Globus pallidus (tissue), 1 donor: ENCODE results near the gene ATP11B.
"Not testable (repeated sequence)": the region's sequence is repeated elsewhere in the genome, so short reads cannot be mapped to it uniquely, and the experiment has no call there.

Experiments
- DNase-seq: peaks from one replicate; pipeline ENCODE4 v3.0.0-alpha.2; 2015; ENCODE audit warnings: low spot score

ATP11B gene

DNA sequence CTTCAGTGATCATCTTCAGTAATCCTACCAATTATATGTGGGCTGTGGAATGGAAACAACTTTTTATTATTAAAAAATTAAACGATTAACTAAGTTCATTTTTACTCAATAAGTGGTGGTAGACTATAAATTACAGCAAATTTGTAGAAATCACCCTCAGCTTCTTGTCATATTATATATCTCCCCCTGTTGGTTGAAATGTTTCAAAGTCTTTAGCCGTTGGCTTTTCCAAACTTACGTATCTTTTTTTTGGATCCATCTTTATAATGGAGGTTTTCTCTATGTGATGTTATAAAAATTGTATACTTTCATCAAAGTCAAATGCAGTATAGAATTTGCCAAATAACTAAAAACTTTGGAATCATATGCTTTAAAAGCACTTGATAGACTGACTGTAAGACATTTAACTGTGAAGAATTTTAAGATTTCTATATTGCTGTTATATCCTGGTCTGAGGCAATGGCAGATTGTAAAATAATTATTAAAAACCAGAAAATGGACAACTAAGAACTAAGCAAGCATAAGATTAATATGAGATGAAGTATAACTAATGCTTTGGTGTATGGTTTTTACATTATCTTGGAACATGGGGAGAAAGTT, 44.7 kb downstream of the ATP11B start:
- no peak for DNase-seq

DNA sequence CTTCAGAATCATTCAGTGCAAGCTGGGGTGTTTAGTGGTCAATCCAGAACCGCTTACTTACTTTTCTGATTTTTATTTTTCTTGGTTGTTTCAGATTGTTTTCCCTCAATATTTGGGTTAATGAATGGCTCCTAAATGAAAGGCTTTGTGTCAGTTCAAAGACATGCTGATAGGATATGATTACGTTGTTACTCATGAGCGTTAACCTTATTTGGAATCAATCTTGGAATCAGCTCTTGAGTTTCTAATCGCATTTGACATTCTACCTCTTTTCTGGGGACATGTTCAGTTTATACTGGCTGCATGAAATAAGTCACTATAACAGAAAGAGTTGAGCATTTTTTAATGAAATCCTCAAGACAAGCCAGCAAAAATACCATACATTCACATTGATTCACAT, 50.2 kb downstream of the ATP11B start:
- DNase-seq, result no peak

DNA sequence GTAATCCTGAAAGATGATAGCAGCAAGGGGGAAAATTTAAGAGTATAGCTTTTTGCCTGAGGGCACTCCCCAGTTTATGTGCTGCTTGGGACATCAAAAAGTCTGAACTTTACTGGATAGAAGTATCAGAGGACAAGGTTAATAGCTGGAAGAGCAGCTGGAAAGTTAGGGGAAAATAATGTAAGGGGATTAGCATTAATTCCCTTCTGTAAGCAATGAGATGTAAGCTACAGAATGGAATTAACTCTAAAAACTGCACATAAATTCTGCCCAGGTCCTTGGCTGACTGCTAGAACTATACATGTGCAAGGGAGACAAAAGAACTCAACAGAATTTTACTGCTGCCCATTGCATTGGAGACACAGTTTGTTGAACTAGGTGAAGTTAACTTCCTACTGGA, 55.6 kb downstream of the ATP11B start:
- DNase-seq, result no peak

DNA sequence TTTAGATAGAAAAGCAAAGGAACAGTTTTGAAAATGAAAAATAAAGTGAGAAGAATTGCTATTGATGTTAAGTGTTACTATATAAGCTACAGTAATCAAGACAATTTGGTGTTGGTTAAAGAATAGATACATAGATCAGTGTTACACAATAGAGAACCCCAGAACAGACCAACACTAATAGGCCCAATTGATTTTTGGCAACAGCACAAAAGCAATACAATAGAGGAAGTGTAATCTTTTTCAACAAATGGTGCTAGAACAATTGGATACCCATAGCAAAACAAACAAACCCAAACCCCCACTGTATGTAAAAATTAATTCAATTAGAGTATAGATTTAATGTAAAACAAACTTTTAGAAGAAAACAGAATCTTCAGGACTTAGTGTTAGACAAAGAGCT, 61.8 kb downstream of the ATP11B start:
- DNase-seq, result peak; percentile 67

DNA sequence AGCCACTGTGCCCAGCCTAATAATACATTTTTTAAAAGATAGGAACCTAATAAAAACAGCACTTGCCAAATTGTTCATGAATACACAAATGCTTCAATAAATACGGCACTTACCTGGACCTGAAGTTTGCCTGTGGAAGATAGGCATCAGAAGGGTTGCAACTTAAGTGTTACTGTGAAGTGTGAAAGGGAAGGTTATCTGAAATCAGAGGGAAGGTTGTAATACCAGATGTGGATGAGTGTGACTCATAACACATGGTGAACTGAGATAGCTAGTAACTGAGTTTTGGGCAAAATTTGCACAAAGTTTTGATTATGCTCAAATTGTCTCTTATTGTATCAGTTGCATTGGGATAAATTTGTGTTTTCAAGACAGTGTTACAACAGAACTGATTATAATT, 68.0 kb downstream of the ATP11B start:
- DNase-seq, result no peak

DNA sequence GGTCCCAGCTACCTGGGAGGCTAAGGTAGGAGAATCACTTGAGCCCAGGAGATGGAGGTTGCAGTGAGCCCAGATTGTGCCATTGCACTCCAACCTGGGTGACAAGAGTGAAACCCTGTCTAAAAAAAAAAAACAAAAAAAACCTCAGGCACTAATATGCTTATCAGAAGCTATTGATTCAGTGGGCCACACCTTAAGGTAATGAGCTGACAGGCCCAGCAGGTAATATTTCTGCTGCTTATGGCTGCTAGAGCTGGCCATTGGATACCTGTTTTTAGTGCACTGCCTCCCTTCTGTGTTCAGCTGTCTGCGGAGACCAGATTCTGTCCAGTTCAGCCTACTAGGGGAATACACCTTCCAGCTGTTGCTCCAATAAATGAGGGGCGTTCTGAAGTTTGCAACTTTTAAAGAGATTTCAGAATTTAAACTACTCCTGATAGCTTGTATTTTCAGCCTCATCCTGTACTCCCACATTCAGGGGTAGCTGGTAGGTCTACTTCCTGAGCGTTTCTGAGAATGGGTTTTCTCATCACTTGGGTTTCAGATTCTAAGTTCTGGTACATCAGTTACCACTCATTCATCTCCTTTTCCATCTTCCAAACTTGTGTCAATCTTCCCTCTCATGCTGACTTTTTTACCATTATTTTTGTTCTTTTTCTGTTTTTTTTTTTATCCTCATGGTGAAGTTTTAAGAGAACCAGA, 69.0 kb downstream of the ATP11B start:
- no peak for DNase-seq

DNA sequence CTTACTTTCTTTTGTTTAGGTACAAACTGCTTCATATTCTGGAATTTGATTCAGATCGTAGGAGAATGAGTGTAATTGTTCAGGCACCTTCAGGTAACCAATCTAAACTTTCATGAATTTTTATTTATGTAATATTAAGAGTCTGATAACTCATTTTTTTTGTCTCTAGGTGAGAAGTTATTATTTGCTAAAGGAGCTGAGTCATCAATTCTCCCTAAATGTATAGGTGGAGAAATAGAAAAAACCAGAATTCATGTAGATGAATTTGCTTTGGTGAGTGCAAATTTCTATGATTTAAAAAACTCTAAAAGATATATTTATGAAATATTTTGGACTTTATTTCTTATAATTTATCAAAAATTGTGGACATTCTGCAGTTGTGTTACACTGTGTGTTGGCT, 75.8 kb downstream of the ATP11B start:
- DNase-seq, result no peak

DNA sequence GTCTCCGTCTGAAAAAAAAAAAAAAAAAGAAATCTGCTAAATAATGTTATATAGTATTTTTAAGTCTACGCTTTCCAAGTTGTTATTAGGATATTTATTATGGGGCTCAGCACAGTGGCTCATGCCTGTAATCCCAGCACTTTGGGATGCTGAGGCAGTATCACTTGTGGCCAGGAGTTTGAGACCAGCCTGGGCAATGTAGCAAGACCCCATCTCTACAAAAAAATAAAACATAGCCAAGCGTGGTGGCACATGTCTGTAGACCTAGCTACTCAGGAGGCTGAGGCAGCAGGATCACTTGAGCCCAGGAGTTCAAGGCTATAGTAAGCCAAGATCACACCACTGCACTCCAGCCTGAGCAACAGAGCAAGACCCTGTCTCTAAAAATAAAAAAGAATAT, 77.6 kb downstream of the ATP11B start:
- not testable (repeated sequence) for DNase-seq

DNA sequence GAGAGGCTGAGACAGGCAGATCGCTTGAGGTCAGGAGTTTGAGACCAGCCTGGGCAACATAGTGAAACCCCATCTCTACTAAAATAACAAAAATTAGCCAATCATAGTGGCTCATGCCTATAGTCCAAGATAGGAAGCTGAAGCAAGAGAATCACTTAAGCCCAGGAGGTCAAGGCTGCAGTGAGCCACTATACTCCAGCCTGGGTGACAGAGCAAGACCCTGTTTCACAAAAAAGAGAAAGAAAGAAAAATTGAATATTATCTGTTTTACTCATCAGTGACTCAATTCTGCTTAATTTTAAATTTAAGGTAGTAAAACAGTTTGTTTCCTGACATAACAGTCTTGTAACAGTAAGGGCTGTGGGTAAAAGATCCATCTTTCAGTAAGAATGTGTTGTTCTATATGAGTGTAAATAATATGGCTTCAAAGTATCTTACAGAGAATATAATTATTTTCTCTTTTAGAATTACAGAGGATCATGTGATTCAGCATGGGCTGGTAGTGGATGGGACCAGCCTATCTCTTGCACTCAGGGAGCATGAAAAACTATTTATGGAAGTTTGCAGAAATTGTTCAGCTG, 85.8 kb downstream of the ATP11B start:
- DNase-seq, result no peak

DNA sequence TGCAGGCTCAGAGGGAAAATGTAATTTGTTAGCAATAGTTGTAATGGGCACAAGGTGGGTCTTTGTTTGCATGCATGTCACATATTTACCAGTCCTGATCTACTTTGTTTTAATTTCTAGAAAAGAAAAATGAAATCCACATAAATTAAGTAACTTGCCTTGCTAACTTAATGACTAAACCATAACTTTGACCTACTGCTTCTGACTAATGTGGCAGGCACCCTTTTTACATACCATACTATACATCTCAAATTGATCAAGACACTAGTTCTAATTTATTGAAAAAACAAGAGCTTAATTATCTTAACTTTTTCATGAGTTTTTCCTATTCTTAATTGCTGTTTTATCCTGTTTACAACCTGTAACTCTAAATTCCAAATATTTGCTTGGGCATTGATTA, 93.2 kb downstream of the ATP11B start:
- no peak for DNase-seq

DNA sequence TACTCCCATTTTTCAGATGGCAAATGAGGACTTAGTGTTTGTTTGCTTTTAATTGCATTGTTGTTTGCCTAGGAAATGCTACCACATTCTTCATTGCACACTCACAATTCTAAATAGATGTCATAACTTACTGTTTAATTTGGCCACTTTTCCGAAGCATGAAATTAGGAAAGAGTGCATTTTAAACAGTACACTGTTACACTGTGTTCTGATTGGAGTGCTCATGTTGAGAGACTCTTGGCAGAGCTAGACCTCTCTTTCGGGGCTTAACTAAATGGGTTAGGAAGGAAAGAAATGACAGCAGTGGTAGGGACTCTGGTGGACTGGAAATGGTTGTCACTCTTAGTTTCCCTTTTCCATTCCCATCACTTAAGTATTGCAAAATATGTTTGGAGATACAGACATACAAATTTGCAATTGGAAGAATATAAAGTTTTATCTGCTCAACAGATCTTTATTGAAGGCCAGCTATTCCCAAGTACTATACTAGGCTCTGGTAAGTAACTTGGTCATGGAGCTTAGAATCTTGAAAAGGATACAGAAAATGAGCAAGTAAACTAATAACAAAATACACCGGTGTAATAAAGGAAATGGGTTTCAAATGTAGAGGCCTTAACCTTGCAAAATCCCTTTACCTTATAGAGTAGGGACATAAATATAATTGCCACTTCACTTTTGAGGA, 96.8 kb downstream of the ATP11B start:
- no peak for DNase-seq

DNA sequence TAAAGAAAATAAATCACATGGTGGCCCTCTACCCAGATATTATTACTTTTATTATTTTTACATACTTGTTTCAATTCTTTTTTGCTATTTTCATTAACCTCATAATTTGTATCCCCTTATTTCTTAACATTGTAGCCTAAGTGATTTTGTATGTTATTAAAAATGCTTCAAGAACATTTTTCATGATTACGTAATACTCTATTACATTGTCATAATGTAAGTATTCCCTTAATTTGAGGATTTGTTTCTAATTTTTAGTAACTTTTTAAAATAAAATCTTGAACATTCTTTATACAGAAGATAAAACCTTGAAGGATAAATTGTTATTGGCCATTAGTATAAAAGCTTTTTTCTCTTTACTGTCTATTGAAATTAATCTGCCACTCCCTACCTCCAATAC, 98.1 kb downstream of the ATP11B start:
- DNase-seq, result no peak

DNA sequence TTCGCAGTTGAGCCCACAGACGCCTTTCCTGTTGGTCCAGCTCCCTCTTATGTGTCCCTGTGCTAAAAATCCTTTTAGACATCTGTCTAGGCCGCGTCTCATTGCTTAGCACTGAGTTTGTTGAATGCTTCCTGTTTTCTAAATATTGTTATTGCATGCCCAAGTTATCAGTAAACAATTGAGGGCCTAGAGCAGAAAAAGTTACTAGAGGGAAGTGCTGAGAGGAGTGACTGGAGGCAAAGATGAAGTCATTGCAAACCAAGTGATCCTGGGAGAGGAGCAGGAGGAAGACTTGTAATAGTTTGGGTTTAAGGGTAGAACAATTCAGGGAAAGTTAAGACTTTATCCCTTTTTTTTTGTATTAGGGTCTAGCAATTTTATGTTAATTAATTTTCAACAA, 98.9 kb downstream of the ATP11B start:
- DNase-seq, result no peak

DNA sequence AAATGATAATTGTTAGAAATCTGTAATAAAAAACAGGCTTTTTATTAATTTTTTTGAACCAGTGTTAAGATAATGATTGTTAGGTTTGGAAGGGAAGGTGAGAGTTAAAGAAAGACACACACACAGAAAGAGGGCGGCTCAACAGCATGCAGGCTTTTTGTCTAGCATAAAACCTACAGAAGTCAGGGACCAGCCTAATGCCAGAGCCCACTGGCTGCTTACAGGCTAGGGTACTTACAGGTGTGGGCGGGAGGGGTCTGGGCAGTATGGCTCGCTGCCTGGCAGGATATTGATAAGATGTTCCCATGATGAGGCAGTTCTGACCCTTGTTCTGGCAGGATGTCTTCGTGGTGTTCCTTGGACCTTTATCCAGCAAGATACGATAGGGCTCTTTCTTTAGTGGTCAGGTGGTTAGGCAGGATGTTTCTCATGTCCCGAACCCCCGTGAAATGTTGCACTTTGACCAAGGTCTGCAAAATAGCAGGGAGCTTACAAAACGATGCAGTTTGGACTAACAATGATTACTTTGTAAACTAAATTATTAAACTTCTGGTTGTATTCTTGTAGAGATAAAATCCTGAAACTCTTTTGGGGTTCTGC, 102.3 kb downstream of the ATP11B start:
- DNase-seq, result no peak

DNA sequence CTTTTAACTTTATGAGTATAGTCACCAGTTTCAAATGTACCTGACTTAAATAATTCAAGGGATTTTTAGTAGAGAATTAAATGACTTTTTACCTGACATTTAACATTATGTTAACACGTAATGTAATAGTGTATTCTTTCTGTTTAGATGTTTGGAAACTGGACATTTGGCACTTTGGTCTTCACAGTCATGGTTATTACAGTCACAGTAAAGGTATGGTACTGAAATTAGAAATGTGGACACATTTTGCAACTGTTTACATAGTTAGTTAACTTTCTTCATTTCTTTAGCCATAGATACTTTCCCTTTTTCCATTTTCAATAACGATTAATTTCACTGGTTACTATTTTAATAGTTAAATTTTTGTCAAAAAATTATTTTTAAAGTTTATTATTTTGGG, 103.2 kb downstream of the ATP11B start:
- DNase-seq, result no peak

DNA sequence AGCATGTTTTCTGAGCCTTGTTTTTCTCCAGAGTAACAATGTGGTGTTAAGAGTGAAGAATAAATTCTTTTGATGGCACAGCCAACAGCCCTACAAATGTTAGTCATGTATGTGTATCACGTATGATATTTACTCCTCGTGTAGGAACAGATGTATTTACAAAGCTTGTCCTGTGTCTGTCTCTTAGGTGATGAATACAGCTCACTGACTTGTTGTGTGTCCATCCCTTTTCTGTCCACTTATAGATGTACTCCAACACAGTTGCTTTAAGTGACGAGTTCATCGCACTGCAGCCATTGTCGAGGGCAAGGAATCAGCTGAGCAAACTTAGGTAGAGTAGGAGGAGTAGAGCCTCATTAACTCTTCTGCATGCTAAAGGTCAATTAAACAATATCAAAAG, 108.9 kb downstream of the ATP11B start:
- peak; percentile 31 for DNase-seq

DNA sequence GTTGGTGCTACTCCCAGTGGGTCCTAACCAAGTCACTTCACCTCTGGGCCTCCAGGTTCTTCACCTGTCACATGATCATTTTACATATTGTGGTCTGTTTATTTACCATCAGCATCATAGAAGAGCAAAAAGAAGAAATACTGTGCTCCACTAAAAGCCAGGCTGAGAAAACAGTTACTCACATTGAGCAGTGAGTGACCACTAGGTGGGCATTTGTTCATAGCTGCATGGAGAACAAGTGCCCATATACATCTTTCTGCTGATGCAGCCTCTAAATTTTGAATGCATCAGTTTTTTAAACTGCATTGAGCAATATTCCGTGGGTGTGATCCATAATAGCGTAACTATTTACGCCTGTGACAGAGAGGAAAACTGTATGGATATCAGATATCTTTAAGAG, 110.9 kb downstream of the ATP11B start:
- no peak for DNase-seq

DNA sequence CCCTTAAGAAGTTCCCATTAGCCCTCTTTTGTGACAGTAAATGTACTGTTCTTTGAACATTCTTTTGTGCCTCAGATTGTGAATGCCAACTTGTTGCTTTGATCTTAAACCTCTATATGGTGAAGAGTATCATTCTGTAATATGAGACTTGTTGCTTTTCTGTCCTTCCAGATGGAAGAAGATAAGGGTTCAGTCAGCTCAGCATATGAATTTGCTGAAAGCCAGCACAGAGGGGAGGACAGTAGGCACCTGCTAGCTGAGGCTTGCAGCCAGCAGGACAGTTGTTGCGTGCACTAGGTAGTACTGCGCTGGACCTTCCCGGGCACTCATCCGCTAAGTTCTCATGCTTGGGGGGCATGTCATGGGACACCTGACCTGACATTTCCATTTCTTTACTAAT, 112.3 kb downstream of the ATP11B start:
- DNase-seq, result no peak

DNA sequence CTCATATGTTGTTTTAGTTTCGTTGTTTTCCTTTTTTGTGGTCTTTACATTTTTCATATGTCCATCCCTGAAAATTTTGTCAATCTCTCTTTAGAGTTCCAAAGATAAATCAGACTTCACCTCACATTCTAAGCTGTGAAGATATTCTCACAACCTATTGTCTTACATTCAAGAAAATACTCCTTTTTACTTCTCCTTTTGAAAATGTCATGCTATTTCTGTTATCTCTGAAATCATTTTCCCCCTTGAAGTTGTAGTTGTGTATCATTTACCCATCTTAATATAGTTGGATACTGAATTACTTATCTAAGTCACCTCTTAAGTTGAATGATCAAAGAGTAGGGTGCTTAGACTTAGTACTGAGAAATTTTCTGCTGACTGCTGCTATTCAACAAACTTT, 112.7 kb downstream of the ATP11B start:
- no peak for DNase-seq

DNA sequence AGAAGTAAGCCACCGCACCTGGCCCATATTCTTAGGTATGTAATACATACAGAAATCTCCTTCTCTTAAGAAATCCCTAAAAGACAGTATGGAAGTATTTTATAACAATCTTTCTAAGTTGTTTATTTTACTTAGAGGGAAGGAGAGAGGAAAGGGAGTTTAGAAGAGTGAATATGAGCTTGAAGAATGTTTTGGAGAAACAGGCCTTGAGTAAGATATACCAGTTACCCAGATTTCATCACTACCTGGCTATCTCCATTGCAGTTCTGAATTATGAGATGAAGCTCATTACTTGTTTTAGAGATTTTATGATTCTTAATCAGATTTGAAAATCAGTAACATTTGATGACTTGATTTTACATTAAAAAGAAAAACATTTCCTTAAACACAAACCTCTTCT, 115.2 kb downstream of the ATP11B start:
- DNase-seq, result no peak

DNA sequence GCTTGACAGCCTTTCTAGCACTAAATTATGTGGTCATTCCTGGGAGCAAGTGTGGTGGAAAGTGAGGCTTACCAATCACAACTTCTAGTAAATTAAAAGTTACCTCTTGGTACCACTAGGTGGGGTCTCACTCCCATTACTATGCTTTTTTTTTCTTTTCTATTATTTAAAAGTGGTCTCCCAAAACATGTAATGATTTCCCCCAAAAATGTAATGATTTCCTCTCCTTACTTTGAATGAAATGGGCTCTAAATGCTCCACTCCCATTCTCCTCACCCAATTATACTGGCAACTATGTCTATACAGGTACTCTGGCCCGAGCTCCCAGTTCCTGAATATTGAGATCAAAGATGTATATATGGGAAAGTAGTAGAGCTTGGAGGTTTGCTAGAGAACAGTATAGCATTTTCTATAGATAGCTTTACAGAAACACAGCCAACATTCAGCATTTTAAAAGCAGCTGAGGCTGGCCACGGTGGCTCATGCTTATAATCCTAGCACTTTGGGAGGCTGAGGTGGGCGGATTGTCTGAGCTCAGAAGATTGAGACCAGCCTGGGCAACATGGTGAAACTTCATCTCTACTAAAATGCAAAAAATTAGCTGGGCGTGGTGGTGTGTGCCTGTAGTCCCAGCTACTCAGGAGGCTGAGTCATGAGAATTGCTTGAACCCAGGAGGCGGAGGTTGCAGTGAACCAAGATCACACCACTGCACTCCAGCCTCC, 116.2 kb downstream of the ATP11B start:
- DNase-seq, result no peak
